Measurements from ENCODE around the gene RABGAP1L.

DNA sequence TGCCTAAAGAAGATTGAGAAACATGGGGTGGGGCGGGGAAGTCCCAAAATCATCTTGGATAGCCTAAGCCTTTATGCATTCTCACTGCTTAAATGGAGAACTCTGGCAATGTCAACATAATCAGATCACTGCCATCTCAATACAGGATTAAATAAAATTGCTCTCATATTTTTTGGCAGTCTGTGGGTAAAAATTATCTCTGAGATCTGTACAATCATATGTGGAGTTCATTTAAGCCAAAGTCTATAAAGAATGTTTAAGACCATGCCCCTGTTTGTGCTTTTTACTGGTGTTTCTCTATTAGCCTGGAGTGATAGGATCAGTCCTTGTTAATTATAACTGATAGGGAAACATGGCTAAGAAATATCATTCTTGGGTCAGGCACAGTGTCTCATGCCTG, 424.8 kb downstream of the RABGAP1L start:
- TF ChIP-seq, protein P1, sequence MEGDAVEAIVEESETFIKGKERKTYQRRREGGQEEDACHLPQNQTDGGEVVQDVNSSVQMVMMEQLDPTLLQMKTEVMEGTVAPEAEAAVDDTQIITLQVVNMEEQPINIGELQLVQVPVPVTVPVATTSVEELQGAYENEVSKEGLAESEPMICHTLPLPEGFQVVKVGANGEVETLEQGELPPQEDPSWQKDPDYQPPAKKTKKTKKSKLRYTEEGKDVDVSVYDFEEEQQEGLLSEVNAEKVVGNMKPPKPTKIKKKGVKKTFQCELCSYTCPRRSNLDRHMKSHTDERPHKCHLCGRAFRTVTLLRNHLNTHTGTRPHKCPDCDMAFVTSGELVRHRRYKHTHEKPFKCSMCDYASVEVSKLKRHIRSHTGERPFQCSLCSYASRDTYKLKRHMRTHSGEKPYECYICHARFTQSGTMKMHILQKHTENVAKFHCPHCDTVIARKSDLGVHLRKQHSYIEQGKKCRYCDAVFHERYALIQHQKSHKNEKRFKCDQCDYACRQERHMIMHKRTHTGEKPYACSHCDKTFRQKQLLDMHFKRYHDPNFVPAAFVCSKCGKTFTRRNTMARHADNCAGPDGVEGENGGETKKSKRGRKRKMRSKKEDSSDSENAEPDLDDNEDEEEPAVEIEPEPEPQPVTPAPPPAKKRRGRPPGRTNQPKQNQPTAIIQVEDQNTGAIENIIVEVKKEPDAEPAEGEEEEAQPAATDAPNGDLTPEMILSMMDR (IDR thresholded peaks at IDR 0.05): no peak
- no peak for TF ChIP-seq EZH2 (IDR thresholded peaks at IDR 0.05)
